ENCODE data around the gene SIGLEC1. TPM values are rescaled to one million over a fixed set of nuclear protein-coding genes. Genes with fewer than 3 reads are reported as not detected.
A peak's percentile ranks its signal among the peaks of the same experiment; 100 is the strongest.

Gene SIGLEC1
- total RNA-seq, 1 experiment from 2014 or later = not detected

DNA sequence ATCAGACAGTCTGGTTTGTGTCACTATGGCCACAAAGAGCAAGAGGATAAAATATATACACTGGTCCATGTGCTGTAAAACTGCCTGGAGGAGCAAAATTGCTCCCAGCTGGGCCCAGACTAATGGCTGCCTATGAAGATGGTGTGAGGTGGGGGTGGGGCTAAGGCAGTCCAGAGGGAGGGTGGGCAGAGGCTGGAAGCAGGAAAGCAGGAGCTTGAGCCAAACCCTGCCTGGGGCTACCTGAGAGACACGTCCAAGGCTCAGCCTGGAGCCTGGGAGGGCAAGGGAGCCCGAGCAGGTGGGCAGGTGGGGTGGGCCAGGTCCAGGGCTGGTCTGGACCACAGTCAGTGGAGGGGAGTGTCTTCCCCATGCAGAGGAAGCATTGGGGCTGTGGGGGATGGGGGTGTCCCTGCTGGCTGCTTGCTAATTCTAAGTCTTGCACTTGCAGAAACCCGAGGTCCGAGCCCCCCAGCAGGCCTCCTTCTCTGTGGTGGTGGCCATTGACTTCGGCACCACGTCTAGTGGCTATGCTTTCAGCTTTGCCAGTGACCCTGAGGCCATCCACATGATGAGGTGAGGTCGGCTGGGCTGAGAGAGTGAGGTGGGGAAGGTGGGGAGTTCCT lies 29.5 kb upstream of the SIGLEC1 start:
- Histone ChIP-seq H3K4me1 (ENCODE audit: insufficient read depth, low read length) (no peaks in the 10 kb centered on the region), H3K4me2 (ENCODE audit: low read length) (no peak overlapping the region), H3K9me2 (replicated peaks; ENCODE audit: low read length) (no peaks in the 10 kb centered on the region), H3K9ac (ENCODE audit: low read length) (no peak overlapping the region), H2AFZ (ENCODE audit: low read length) (no peak overlapping the region), H3K27ac (ENCODE audit: low read length) (no peak overlapping the region), H3K36me3 (ENCODE audit: low read depth, low read length) (no peaks in the 10 kb centered on the region), H3K4me3 (ENCODE audit: low read length) (no peak overlapping the region), H4K20me1 (ENCODE audit: low read length) (no peaks in the 10 kb centered on the region), H3F3A (ENCODE audit: low read length, unreplicated experiment) (no peaks in the 10 kb centered on the region), H3K79me2 (ENCODE audit: low read length) (no peaks in the 10 kb centered on the region), H3K9me3 (ENCODE audit: low read length) (no peaks in the 10 kb centered on the region), H3K27me3 (ENCODE audit: low read length) (no peaks in the 10 kb centered on the region)
- ATAC-seq (no peak), DNase-seq (no peak)
- intact Hi-C loops (cut with micrococcal nuclease) = no loop called here
- CTCF ChIA-PET = interaction anchor here (0.7 kb wide), 1 partner anchor 63 kb away, joined by 3 read pairs; no protein-coding TSS in a partner anchor
- POLR2A ChIA-PET (ENCODE audit: unreplicated experiment) = no interaction called here
- BruUV-seq (replicated peaks) = no TSS peak
- no peak for TF ChIP-seq EZH2 (IDR thresholded peaks at IDR 0.05; ENCODE audit: low read length, unreplicated experiment)
- no peak for TF ChIP-seq EZH2phosphoT487 (IDR thresholded peaks at IDR 0.05; ENCODE audit: borderline replicate concordance, low read length)
- TF ChIP-seq, protein P1, sequence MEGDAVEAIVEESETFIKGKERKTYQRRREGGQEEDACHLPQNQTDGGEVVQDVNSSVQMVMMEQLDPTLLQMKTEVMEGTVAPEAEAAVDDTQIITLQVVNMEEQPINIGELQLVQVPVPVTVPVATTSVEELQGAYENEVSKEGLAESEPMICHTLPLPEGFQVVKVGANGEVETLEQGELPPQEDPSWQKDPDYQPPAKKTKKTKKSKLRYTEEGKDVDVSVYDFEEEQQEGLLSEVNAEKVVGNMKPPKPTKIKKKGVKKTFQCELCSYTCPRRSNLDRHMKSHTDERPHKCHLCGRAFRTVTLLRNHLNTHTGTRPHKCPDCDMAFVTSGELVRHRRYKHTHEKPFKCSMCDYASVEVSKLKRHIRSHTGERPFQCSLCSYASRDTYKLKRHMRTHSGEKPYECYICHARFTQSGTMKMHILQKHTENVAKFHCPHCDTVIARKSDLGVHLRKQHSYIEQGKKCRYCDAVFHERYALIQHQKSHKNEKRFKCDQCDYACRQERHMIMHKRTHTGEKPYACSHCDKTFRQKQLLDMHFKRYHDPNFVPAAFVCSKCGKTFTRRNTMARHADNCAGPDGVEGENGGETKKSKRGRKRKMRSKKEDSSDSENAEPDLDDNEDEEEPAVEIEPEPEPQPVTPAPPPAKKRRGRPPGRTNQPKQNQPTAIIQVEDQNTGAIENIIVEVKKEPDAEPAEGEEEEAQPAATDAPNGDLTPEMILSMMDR (conservative IDR thresholded peaks at IDR 0.05; ENCODE audit: low read depth, low read length) = no peak

DNA sequence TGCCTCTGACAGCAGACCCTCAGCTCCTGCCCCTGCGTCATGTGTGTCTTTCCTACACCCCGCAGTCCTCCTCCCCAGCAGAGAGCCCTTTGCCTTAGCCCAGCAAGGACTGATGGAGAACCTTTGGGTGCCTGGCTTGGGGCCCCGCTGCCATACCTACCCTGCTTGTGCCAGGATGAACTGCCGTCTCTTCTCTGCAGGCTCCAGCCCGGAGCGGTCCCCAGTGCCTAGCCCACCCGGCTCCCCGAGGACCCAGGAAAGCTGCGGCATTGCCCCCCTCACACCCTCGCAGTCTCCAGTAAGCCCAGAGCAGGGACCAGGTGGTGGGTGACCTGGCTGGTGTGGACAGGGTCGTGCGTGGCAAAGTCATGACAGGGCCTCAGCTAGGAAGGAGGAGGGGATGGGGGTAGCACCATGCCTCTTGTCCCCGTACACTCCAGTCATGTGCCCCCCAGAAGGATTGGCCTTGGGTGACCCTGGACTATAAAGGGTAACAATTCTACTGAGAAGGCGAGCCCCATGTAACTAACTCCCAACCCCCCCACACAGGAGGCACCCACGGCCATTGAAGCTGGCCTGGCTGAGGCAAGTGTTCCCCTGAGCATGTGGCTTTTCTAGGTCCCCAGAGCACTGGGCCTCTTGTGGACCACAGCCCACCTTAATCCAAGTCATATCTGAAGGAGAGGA lies 28.4 kb upstream of the SIGLEC1 start:
- no peaks in the 10 kb centered on the region for H3K9me3 ChIP-seq (ENCODE audit: low read length)
- BruUV-seq (replicated peaks) = no TSS peak
- H3K27me3 ChIP-seq (ENCODE audit: low read length) = no peaks in the 10 kb centered on the region
- no peak for DNase-seq
- H3K9ac ChIP-seq (ENCODE audit: low read length) = no peak overlapping the region
- H3K79me2 ChIP-seq (ENCODE audit: low read length) = no peaks in the 10 kb centered on the region
- no peak overlapping the region for H2AFZ ChIP-seq (ENCODE audit: low read length)
- ChIA-PET CTCF (no interaction called here), POLR2A (ENCODE audit: unreplicated experiment) (interaction anchor here (0.6 kb wide), 1 partner anchor 114 kb away, joined by 3 read pairs; no protein-coding TSS in a partner anchor)
- no peaks in the 10 kb centered on the region for H4K20me1 ChIP-seq (ENCODE audit: low read length)
- no peak for ATAC-seq
- intact Hi-C loops (cut with micrococcal nuclease) = no loop called here
- H3K4me1 ChIP-seq (ENCODE audit: insufficient read depth, low read length) = no peaks in the 10 kb centered on the region
- H3K4me2 ChIP-seq (ENCODE audit: low read length) = no peak overlapping the region
- H3F3A ChIP-seq (ENCODE audit: low read length, unreplicated experiment) = no peaks in the 10 kb centered on the region
- TF ChIP-seq, protein P1 (conservative IDR thresholded peaks at IDR 0.05; ENCODE audit: low read depth, low read length) = no peak
- TF ChIP-seq EZH2 (IDR thresholded peaks at IDR 0.05; ENCODE audit: low read length, unreplicated experiment) = no peak
- no peak for TF ChIP-seq EZH2phosphoT487 (IDR thresholded peaks at IDR 0.05; ENCODE audit: borderline replicate concordance, low read length)
- no peak overlapping the region for H3K4me3 ChIP-seq (ENCODE audit: low read length)
- H3K36me3 ChIP-seq (ENCODE audit: low read depth, low read length) = no peaks in the 10 kb centered on the region
- H3K27ac ChIP-seq (ENCODE audit: low read length) = no peak overlapping the region
- no peaks in the 10 kb centered on the region for H3K9me2 ChIP-seq (replicated peaks; ENCODE audit: low read length)

DNA sequence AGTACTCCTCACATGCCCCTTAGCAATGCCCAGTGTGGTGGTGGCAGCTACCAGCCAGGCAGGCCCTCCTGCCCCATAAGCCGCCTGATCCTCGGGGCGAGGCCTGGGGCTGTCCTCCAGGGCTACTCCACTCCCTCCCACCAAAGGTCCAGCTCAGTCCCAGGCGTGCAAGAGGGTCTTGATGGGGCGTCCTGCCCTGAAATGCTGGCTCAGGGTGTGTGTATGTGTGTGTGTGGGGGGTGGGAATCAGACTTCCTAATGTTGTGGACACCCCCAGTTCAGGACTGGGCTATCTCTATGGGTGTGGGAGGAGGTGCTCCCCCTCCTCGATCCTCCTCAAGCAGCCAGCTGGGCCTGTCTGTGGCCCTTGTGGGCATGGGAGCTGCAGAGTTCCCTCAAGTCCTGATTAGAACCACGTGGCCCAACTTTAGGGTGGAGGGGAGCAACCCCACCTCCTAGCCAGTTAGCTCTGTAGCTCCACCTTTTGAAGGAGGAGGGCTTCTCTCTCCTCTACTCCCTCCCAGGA lies 27.6 kb upstream of the SIGLEC1 start:
- ATAC-seq (peak; percentile 12; the same call in 1 of the 2 replicates), DNase-seq (no peak)
- intact Hi-C loops (cut with micrococcal nuclease) = no loop called here
- TF ChIP-seq EZH2phosphoT487 (IDR thresholded peaks at IDR 0.05; ENCODE audit: borderline replicate concordance, low read length) (no peak), EZH2 (IDR thresholded peaks at IDR 0.05; ENCODE audit: low read length, unreplicated experiment) (no peak)
- TF ChIP-seq, protein P1 (conservative IDR thresholded peaks at IDR 0.05; ENCODE audit: low read depth, low read length) = no peak
- H3F3A ChIP-seq (ENCODE audit: low read length, unreplicated experiment) = no peaks in the 10 kb centered on the region
- POLR2A ChIA-PET (ENCODE audit: unreplicated experiment) = no interaction called here
- H3K9me3 ChIP-seq (ENCODE audit: low read length) = no peaks in the 10 kb centered on the region
- H3K4me1 ChIP-seq (ENCODE audit: insufficient read depth, low read length) = no peaks in the 10 kb centered on the region
- H3K27me3 ChIP-seq (ENCODE audit: low read length) = no peaks in the 10 kb centered on the region
- H2AFZ ChIP-seq (ENCODE audit: low read length) = no peak overlapping the region
- no peak overlapping the region for H3K27ac ChIP-seq (ENCODE audit: low read length)
- no peaks in the 10 kb centered on the region for H3K36me3 ChIP-seq (ENCODE audit: low read depth, low read length)
- no peaks in the 10 kb centered on the region for H3K79me2 ChIP-seq (ENCODE audit: low read length)
- H4K20me1 ChIP-seq (ENCODE audit: low read length) = no peaks in the 10 kb centered on the region
- no peaks in the 10 kb centered on the region for H3K9me2 ChIP-seq (replicated peaks; ENCODE audit: low read length)
- CTCF ChIA-PET = no interaction called here
- H3K4me3 ChIP-seq (ENCODE audit: low read length) = no peak overlapping the region
- no peak overlapping the region for H3K9ac ChIP-seq (ENCODE audit: low read length)
- H3K4me2 ChIP-seq (ENCODE audit: low read length) = no peak overlapping the region
- BruUV-seq (replicated peaks) = no TSS peak
